B cell (primary cell): ENCODE results near the gene LHX6. TPM values are rescaled to one million over a fixed set of nuclear protein-coding genes. Genes with fewer than 3 reads are reported as not detected.

Experiments used
- ATAC-seq: fragments of 200-7000 bp; cut with Tn5 transposase; one replicate; pipeline ENCODE4 v1.10.0; 2021; ENCODE audit warnings: low read depth, mild to moderate bottlenecking, moderate number of reproducible peaks, moderate library complexity
- CTCF ChIA-PET: fragments of 350-600 bp; sonication (Branson Sonifier 250); formaldehyde crosslinking; loops from one replicate; lab custom pipeline; 2021; ENCODE audit warnings: antibody characterized with exemption, inconsistent platforms; lab: Charles Lee
- POLR2A ChIA-PET: fragments of 350-600 bp; sonication (Branson Sonifier 250); formaldehyde crosslinking; loops from one replicate; lab custom pipeline; 2021; ENCODE audit warnings: antibody characterized with exemption; lab: Charles Lee
- DNase-seq: peaks from one replicate; pipeline ENCODE4 v3.0.0; 2013
- H2AFZ ChIP-seq: 2 replicates; pipeline ENCODE4 v1.6.1; 2012; ENCODE audit warnings: mild to moderate bottlenecking, low read depth, low read length; ENCODE audit not compliant: insufficient read depth, poor library complexity, severe bottlenecking
- H3K27ac ChIP-seq, 2 donors: 1 replicate in 1 of 2; 2 replicates in 1 of 2; pipeline ENCODE4 v1.5.1; 2012 to 2013; ENCODE audit warnings: low read length in 2 of 2, mild to moderate bottlenecking in 2 of 2, moderate library complexity in 1 of 2
- H3K27me3 ChIP-seq, 4 experiments: fragments of 200-600 bp in 1 of 4; sonication (generic) in 1 of 4; replicated peaks in 1 of 4; 1 replicate in 2 of 4; 2 replicates in 2 of 4; pipeline versions ENCODE4 v1.6.1 to v1.7.0; 2013 to 2016; ENCODE audit warnings: low read length in 3 of 4, mild to moderate bottlenecking in 2 of 4, mixed read lengths in 1 of 4, moderate library complexity in 1 of 4; ENCODE audit not compliant: insufficient read depth in 4 of 4, control insufficient read depth in 3 of 4; ENCODE audit errors: control extremely low read depth in 1 of 4
- H3K36me3 ChIP-seq, 2 experiments: replicated peaks in 1 of 2; 1 replicate in 1 of 2; 2 replicates in 1 of 2; pipeline versions ENCODE4 v1.6.1 to v1.7.1; 2013; ENCODE audit warnings: low read length in 1 of 2; ENCODE audit not compliant: insufficient read depth in 2 of 2, control insufficient read depth in 1 of 2; ENCODE audit errors: control extremely low read depth in 1 of 2, extremely low read depth in 1 of 2
- H3K4me1 ChIP-seq, 2 donors: fragments of 200-600 bp in 1 of 2; sonication (generic) in 1 of 2; 1 replicate in 1 of 2; 2 replicates in 1 of 2; pipeline versions ENCODE4 v1.5.1 to v1.6.1; 2013 to 2017; ENCODE audit warnings: low read length in 2 of 2; ENCODE audit not compliant: control insufficient read depth in 2 of 2, insufficient read depth in 2 of 2
- H3K4me2 ChIP-seq: replicated peaks from 2 replicates; pipeline ENCODE3; 2012; ENCODE audit warnings: mild to moderate bottlenecking, low read depth, low read length; ENCODE audit not compliant: poor library complexity, severe bottlenecking
- H3K4me3 ChIP-seq, 5 experiments: fragments of 200-600 bp in 1 of 5; sonication (generic) in 1 of 5; 1 replicate in 3 of 5; 2 replicates in 2 of 5; pipeline versions ENCODE4 v1.5.1 to v1.7.0; 2011 to 2016; ENCODE audit warnings: low read length in 4 of 5, mild to moderate bottlenecking in 4 of 5, low read depth in 2 of 5, control low read depth in 1 of 5, moderate library complexity in 1 of 5; ENCODE audit not compliant: insufficient read depth in 1 of 5; ENCODE audit errors: control extremely low read depth in 1 of 5, extremely low read depth in 1 of 5
- H3K79me2 ChIP-seq: fragments of 200-600 bp; sonication (generic); one replicate; pipeline ENCODE4 v1.6.0; 2016; ENCODE audit warnings: low read length; ENCODE audit not compliant: control insufficient read depth, insufficient read depth
- H3K9ac ChIP-seq: fragments of 200-600 bp; sonication (generic); 2 replicates; pipeline ENCODE4 v1.6.1; 2017; ENCODE audit warnings: mild to moderate bottlenecking, low read length, moderate library complexity
- H3K9me3 ChIP-seq, 3 donors: one replicate each; pipeline versions ENCODE4 v1.6.1 to v1.7.1; 2013; ENCODE audit warnings: low read length in 2 of 3; ENCODE audit not compliant: control insufficient read depth in 2 of 3, insufficient read depth in 1 of 3; ENCODE audit errors: control extremely low read depth in 1 of 3
- H4K20me1 ChIP-seq: 2 replicates; pipeline ENCODE4 v1.6.0; 2012; ENCODE audit warnings: mild to moderate bottlenecking, low read length; ENCODE audit not compliant: insufficient read depth, control insufficient read depth, poor library complexity, severe bottlenecking
- H3K27ac Mint-ChIP-seq: one replicate; pipeline ENCODE4 v1.8.0; 2021; ENCODE audit warnings: mixed read lengths
- H3K27me3 Mint-ChIP-seq: one replicate; pipeline ENCODE4 v1.8.0; 2021; ENCODE audit warnings: mixed read lengths
- H3K4me1 Mint-ChIP-seq: one replicate; pipeline ENCODE4 v1.8.0; 2021; ENCODE audit warnings: mixed read lengths
- H3K4me3 Mint-ChIP-seq: one replicate; pipeline ENCODE4 v1.8.0; 2021; ENCODE audit warnings: mixed read lengths
- H3K9me3 Mint-ChIP-seq: one replicate; pipeline ENCODE4 v1.8.0; 2022; ENCODE audit warnings: mixed read lengths; ENCODE audit not compliant: insufficient read depth
- CTCF ChIP-seq: fragments of 200-600 bp; IDR thresholded peaks from one replicate; pipeline ENCODE4 v1.8.0; 2022; ENCODE audit warnings: antibody characterized with exemption, mild to moderate bottlenecking
- EZH2 ChIP-seq: IDR thresholded peaks from 2 replicates; pipeline ENCODE4 v1.6.1; 2012; ENCODE audit warnings: borderline replicate concordance, low read depth, mild to moderate bottlenecking, moderate library complexity, low read length; ENCODE audit not compliant: insufficient read depth, poor library complexity, severe bottlenecking
- WGBS: methylation state at CpG from one replicate; pipeline ENCODE4 v1.1.5; 2013; ENCODE audit warnings: missing lambda C conversion rate; ENCODE audit not compliant: insufficient coverage; 5-methylcytosine and 5-hydroxymethylcytosine counted together
- intact Hi-C: fragments of 100-400 bp; cut with micrococcal nuclease; formaldehyde crosslinking; loops from one replicate; pipeline ENCODE4 v1.10.0; 2022
- polyA plus RNA-seq: library from polyadenylated mRNA; depleted of rRNA; stranded (reverse); fragments of >200 nt; gene quantifications from 2 replicates; pipeline ENCODE4 v1.2.3, GENCODE V29; 2012
- total RNA-seq, 2 donors: library from RNA; stranded (reverse); fragments of 120-200 nt in 1 of 2; gene quantifications; 1 replicate in 1 of 2; 2 replicates in 1 of 2; pipeline versions ENCODE4 v1.2.3 to v1.2.4, GENCODE V29; 2013 to 2022

The LHX6 gene
- total and polyA plus RNA-seq, 2 donors (not counting 1 experiment from before 2014, with no cell fraction given) = 0.03 TPM; not detected in 1

GRCh38 chr9:122252796-122253195 is 24.0 kb upstream of the LHX6 start:
- H3K9ac ChIP-seq = no peak overlapping the region
- H3K9me3 ChIP-seq = no peaks in the 10 kb centered on the region
- no peak overlapping the region for H3K4me2 ChIP-seq
- no peak overlapping the region for H3K4me3 Mint-ChIP-seq
- H3K36me3 ChIP-seq = peaks cover 7 to 65% of the 10 kb centered on the region in 2 experiments
- H3K4me1 ChIP-seq = no peaks in the 10 kb centered on the region
- no peaks in the 10 kb centered on the region for H3K27me3 ChIP-seq
- H3K9me3 Mint-ChIP-seq = no peaks in the 10 kb centered on the region
- no peak overlapping the region for H3K4me3 ChIP-seq
- peaks cover 12% of the 10 kb centered on the region for H3K79me2 ChIP-seq
- H3K4me1 Mint-ChIP-seq = peaks cover 2% of the 10 kb centered on the region
- no peak overlapping the region for H3K27ac Mint-ChIP-seq
- no peaks in the 10 kb centered on the region for H3K27me3 Mint-ChIP-seq
- H2AFZ ChIP-seq = no peak overlapping the region
- CTCF ChIA-PET = no interaction called here
- peaks cover 10% of the 10 kb centered on the region for H4K20me1 ChIP-seq
- H3K27ac ChIP-seq = no peak overlapping the region
- DNase-seq = no peak
- no peak for ATAC-seq
- intact Hi-C loops = no loop called here
- POLR2A ChIA-PET = no interaction called here
- TF ChIP-seq CTCF (no peak), EZH2 (no peak)
- 94% methylated on average over 3 of the region's 5 CpGs for WGBS

GRCh38 chr9:122251351-122251750 is 22.6 kb upstream of the LHX6 start:
- H3K36me3 ChIP-seq = peaks cover 7 to 75% of the 10 kb centered on the region in 2 experiments
- Mint-ChIP-seq H3K27ac (no peak overlapping the region), H3K4me1 (peaks cover 2% of the 10 kb centered on the region), H3K9me3 (no peaks in the 10 kb centered on the region), H3K4me3 (no peak overlapping the region), H3K27me3 (no peaks in the 10 kb centered on the region)
- no peak overlapping the region for H3K4me3 ChIP-seq
- ChIA-PET CTCF (no interaction called here), POLR2A (no interaction called here)
- no peak overlapping the region for H2AFZ ChIP-seq
- H3K27ac ChIP-seq = no peak overlapping the region
- ATAC-seq = no peak
- H3K9me3 ChIP-seq = no peaks in the 10 kb centered on the region
- DNase-seq = no peak
- intact Hi-C loops = no loop called here
- H3K79me2 ChIP-seq = peaks cover 6% of the 10 kb centered on the region
- H3K4me2 ChIP-seq = no peak overlapping the region
- peaks cover 7% of the 10 kb centered on the region for H4K20me1 ChIP-seq
- 92% methylated on average over 1 of the region's 2 CpGs for WGBS
- no peaks in the 10 kb centered on the region for H3K4me1 ChIP-seq
- no peak overlapping the region for H3K9ac ChIP-seq
- TF ChIP-seq EZH2 (no peak), CTCF (no peak)
- H3K27me3 ChIP-seq = no peaks in the 10 kb centered on the region
